ENCODE measurements around the gene HMG20A.
A peak's percentile ranks its signal among the peaks of the same experiment; 100 is the strongest.
"Not testable (repeated sequence)": the region's sequence is repeated elsewhere in the genome, so short reads cannot be mapped to it uniquely, and the experiment has no call there.

The HMG20A gene

DNA sequence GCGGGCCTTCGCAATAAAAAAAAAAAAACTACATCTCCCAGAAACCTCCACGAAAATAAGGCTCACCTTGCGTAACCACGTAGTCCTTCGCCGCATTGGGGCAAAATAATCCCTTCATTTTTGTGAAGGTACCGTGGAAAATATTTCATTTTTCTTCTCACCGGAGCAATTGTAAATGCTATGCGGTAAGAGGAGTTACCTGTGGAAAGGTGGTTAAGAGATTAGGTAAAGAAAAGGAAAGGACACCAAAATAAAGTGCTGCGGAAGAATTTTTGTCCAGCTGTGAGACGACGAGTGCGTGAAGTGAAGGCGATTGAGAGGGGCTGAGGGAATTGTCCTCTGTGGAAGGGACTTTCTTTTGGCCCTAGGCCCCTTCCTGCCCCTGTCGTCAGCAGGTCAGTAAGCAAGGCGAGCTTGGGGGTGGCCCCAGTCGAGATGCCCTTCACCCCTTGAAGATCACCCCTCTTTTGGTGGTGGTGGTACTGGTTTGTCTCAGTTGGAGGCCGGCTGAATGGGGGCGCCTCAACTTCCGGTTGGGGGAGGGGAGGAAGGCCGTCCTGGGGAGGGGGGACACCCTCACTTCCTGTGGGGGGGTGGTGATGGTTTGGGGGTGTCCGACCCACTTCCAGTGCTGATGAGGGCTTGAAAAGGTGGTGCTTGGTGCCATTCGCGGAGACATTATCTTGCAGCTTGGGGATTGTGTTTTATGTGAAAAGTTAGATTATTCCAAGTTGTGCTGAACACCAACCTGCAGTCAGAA, at the start of gene HMG20A:
Gene HMG20A (plus strand): TSS at position 279 of the 760 bp plus-strand sequence. CDS start 37,520 bp downstream, outside the sequence.
- DNase-seq (ENCODE audit: low read depth): peak; percentile 31

DNA sequence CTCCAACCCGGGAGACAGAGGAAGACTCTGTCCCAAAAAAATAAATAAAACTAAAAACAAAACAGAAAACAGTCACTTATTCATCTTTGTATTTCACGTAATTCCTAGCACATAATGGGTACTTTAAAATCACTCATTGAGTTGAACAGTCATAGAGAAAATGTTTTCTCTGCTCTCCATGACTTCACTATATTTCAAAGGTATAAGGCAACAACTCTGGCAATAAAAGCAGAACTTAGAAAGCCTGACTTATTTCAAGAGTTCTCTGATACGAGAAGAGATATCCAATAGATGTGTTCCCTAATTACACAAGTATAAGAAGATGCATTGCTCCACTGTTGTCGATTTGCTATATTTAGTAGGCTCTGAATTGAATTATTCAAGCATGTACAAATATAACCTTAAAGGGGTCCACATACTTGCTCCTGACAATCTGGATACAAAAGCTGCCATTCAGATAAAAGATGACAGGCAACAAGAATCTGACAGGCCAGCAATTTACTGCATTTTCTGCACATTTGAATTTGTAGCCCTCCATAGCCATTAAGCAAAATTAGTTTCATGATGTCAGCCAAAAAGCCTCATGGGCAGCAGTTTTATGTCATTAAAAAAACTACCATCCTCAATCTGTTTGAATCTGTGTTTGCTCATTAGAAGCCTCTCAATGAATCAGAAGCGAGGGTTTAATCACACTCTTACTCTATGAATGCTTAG, 48.7 kb upstream of the HMG20A start:
- DNase-seq (ENCODE audit: low read depth): no peak

DNA sequence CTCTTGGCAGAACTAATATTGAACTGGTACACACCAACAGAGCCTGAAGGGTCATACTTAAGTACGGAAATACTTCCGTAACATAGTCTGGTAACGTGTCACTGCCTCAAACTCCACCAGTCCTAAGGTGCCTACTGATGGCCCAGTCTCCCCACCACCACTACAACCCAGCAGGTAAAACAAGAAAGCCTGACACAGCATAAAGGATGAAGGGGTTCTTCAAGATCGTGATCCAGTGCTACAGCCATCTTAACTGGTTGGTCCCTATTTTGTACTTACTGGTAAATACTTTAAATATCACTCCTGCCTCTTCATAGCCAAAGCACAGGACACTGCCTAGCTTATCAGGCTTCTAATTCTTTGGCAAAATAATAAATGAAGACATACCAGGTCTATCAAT, 47.2 kb upstream of the HMG20A start:
- no peak for DNase-seq (ENCODE audit: low read depth)

DNA sequence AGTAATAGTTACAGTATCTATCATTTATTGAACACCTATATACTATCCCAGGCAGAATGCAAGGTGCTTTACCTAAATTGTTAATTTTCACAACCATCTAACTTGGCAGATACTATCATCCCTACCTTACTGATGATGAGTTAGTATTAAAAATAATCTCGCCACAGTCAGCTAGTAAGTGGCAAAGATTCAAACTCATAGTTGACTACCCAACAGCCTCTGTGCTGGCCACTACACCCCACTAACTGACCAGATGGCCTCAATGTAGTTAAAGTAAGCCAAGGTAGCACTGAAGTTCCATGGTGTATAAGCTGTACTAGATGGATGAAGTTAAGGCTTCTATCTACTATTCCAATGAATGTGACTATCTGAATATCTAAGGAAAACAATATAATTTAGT, 45.6 kb upstream of the HMG20A start:
- no peak for DNase-seq (ENCODE audit: low read depth)

DNA sequence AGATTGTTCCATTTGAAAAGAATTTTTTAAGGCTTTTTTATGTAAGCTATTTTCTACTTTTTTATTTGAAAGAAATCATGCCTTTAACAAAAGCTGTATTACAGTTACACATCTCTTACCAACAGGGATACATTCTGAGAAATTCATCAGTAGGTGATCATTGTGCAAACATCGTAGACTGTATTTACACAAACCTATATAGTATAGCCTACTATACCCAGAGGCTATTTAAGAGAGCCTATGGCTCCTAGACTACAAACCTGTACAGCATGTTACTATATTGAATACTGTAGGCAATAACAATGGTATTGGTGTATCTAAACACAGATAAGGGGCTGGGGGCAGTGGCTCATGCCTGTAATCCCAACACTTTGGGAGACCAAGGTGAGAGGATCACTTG, 43.9 kb upstream of the HMG20A start:
- DNase-seq (ENCODE audit: low read depth): no peak

DNA sequence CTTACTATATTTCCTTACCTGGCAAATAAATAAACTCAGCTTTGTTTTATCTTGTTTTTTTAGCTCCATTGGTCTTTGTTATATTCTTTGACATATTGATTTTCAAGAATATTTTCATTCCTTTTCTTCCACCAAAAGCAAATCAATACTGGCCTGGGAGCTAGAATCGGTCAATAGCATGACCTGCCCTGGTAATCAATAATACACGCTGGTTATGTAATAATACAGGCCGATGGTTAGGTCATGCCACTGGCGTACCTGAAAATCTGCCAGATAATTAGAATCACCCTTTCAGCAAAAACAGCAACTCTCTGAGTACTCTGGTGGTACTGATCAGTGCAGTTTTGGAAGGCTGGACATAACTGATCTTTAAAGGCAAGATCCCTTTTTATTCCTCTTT, 40.7 kb upstream of the HMG20A start:
- DNase-seq (ENCODE audit: low read depth): no peak

DNA sequence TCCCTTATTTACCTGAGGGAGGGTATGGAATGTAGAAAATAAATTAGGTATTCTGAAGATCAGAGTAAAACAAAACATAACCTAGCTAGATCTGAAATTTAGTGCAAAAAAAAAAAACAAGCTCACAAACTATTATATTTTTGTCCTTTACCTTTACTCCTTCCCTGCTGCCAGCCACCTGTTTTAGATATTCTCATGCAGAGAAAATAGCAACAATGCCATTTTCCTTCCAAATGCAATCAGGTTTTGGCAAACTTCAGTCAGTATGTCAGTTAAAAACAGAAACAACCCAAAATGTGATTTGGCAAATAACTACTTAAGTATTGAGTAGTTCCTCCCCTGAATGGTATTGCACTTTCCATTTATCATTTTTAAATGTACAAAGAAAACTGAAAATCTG, 36.6 kb upstream of the HMG20A start:
- DNase-seq (ENCODE audit: low read depth): no peak

DNA sequence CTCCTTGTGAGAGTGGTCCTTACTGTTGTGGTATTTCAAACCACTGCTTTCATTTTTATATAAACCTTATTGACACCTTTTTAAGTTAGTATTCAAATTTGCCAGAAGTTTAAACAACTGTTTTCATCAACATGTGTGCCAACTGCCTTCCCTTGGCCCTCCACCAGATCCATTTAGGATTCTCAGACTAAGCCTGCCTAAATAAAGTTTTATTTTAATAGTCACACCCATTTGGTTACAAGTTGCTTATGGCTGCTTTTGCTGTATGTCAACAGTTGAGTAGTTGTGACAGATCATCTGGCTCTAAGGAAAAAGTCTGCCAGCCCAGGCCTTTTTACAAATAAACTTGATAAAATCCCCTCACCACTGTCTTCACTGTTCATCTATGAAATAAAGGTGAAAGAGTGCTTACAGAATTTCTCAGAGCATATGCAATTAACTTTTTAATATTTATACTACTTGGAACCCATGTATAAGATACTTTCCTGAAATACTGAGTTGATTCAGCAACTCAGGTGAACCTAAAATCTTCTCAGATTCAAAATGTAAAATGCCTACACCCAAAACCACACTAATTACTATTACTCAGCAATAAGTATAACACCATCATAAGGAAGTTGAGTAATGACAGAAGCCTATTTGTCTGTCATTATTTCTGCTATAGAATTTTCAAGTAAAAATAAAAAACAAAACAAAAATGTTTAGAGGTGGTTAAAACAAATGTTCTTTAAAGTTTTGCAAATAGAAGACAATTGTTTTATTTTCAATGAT, 35.9 kb upstream of the HMG20A start:
- DNase-seq (ENCODE audit: low read depth): no peak

DNA sequence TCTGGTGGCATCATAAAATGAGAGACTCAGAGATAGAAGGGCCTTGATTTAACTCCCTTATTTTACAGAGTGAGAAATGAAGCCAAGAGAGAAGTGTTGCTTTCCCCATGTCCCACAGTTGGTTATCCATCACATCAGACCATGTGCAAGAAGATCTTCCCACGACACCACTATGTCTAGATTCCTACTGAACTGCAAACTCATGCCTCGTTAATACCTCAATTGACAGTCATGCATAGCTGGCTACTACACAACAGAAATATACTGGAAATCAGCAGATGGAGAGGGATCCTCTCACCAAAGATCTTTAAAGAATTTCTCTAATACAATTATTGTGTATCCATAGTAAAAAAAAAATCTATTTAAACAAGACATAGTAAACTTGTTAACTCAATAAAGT, 34.1 kb upstream of the HMG20A start:
- no peak for DNase-seq (ENCODE audit: low read depth)

DNA sequence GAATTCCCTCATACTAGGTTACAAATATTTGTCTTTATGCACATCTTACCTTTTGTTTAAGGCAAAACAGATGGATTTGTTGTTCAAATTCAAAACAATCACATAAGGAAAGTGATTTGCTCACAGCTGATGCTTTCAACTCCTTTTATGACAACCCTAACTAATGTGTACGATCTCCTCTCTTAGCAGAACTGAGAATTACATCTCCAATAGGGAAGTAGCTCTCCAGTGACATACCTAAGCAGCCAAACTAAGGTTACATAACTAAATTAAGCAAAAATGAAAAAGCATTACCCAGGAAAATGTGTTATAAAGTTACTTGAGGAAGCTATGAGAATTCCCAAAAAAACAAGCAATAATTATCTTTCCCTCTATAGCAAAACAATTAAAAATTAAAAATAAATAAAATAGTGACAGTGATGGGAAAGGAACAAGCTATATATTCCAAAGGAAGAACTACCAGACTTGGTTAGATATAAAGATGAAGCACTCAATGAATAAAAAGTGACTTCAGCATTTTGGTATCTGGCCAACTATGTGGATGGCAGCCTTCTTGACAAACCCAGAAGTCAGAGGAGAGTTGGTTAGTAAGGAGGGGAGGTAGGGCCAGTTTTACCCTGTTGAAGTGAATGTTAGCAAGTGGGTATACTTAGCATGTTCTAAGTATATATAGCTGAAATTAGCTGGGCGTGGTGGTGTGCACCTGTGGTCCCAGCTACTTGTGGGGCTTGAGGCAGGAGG, 33.2 kb upstream of the HMG20A start:
- DNase-seq (ENCODE audit: low read depth): no peak

DNA sequence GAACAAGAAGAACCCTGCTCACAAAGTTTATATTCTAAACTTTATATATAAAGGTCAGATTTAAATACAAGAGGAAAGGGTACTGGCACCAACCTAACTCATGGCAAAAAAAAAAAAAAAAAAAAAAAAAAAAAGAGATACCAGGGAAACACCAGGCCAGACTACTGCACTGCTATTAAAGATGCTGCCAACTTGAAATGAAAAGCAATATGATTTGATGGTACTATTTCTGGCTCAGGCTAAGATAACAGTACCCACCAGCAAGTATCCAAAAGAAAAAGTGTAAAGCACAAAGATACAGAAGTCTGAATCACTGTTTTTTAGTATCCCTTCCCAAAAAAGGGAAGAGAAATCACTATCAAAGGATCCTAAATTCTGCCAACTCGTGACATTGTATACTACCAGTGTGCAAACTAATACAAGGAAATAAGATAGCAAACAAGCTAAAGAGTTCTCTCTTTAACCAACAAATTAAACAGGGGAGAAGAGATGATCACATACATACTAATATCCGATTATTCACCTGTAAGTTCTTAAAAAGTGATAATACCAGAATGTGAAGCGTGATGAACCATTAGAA, 29.2 kb upstream of the HMG20A start:
- DNase-seq (ENCODE audit: low read depth): no peak

DNA sequence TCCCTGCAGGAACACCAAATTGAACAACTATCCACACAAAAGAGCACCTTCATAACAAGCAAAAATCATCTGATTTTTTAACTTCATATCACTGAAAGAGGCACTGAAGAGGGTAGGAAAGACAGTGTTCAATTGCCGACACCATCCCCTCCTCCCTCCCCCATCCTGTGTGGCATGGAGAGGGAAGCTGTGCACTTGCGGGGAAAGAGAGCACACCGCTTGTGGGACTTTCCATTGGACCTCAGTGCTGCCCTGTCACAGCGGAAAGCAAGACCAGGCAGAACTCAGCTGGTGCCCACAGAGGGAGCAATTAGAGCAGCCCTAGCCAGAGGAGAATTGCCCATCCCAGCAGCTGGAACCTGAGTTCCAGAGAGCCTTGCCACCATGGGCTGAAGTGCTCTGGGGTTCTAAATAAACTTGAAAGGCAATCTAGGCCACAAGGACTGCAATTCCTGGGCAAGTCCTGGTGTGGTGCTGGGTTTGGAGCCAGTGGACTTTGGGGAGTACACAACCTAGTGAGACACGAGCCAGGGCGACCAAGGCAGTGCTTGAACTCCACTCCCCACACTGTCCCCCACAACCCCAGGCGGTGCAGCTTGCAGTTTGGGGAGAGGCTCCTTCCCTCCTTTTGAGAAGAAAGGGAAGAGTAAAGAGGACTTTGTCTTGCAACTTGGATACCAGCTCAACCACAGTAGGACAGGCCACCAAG, 27.8 kb upstream of the HMG20A start:
- DNase-seq (ENCODE audit: low read depth): no peak

DNA sequence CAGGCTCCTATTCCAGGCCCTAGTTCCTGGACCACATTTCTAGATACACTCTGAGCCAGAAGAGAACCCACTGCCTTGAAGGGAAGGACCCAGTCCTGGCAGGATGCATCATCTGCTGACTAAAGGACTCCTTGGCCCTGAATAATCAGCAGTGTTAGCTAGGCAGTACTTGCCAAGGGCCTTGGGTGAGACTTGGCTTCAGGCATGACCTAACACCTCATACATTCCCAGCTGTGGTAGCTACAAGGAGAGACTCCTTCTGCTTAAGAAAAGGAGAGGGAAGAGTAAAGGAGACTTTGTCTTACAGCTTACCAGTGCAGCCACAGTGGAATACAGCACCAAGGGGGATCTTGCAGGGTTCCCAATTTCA, 27.2 kb upstream of the HMG20A start:
- no peak for DNase-seq (ENCODE audit: low read depth)

DNA sequence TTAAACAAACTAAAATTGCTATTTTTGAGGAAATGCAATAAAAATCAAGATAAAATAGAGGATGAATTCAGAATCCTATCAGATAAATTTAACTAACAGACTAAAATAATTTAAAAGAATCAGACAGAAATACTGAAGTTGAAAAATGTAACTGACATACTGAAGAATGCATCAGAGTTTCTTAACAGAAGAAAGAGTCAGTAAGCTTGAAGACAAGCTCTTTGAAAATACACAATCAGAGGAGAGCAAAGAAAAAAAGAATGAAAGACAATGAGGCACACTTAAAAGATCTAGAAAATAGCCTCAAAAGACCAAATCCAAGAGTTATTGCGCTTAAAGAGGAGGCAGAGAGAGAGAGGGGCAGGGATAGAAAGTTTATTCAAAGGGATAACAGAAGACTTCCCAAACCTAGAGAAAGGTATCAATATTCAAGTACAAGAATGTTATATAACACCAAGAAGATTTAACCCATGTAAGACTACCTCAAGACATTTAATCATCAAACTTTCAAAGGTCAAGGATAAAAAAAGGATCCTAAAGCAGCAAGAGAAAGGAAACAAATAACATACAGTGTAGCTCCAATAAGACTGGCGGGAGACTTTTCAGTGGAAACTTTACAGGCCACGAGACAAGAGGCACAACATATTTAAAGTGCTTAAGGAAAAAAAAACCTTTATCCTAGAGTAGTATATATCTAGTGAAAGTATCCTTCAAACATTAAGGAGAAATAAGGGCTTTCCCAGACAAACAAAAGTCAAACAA, 25.5 kb upstream of the HMG20A start:
- no peak for DNase-seq (ENCODE audit: low read depth)

DNA sequence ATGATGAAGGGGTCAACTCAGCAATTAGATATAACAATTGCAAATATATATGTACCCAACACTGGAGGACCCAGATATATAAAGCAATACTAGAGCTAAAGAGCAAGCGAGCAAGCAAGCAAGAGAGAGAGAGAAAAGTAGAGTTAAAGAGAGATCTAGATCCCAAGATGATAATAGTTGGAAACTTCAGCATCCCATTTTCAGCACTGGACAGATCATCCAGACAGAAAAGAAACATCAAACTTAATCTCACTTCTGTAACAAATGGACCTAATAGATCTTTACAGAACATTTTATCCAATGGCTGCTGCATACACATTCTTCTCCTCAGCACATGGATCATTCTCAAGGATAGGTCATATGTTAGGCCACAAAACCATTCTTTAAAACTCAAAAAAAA, 24.0 kb upstream of the HMG20A start:
- DNase-seq (ENCODE audit: low read depth): no peak

DNA sequence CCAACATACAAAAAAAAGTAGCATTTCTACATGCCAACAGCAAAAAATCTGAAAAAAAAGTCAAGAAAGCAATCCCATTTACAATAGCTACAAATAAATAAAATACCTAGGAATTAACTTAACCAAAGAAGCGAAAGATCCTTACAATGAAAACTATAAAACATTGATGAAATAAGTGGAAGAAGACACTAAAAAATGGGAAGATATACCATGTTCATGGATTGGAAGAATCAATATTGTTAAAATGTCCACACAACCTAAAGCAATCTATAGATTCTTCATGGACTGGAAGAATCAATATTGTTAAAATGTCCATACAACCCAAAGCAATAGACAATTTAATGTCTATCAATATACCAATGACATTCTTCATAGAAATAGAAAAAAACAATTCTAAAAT, 21.8 kb upstream of the HMG20A start:
- no peak for DNase-seq (ENCODE audit: low read depth)

DNA sequence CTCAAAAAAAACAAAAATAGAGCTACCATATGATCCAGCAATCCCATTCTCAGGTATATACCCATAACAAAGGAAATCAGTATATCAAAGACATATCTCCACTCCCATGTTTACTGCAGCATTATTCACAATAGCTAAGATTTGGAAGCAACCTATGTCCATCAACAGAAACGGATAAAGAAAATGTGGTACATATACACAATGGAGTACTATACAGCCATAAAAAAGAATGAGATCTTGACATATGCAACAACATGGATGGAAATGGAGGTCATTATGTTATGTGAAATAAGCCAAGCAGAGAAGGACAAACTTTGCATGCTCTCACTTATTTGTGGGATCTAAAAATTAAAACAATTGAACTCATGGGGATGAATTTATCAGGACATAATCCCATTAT, 20.4 kb upstream of the HMG20A start:
- no peak for DNase-seq (ENCODE audit: low read depth)

DNA sequence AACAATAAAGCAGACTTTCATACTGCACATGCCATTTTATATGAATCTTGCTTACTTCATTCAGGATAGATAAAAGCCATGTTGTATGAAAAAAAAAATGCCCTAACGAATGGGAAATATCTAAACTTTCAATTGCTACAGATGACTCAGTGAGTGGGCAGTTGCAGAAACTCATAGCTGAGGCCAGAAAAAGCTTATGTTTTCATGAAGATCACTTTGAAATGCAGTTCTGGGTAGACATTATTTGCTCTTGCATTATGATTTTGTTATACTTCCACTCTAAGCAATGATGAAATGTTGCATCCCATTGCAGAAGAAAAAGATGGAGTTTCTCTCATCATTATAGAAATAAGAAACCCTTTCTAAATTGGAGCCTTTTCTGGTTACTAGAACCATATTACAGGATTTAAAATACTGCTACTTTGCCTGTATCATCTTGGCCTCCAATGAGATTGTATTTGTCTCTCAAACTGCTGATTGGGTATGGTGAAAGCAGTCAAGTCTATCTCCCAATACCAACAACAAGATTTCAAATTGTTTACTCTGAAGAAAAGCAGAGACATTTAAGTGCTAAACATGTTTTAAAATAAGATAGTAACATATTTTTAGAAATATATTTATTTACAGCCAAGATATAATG, 17.8 kb upstream of the HMG20A start:
- no peak for DNase-seq (ENCODE audit: low read depth)

DNA sequence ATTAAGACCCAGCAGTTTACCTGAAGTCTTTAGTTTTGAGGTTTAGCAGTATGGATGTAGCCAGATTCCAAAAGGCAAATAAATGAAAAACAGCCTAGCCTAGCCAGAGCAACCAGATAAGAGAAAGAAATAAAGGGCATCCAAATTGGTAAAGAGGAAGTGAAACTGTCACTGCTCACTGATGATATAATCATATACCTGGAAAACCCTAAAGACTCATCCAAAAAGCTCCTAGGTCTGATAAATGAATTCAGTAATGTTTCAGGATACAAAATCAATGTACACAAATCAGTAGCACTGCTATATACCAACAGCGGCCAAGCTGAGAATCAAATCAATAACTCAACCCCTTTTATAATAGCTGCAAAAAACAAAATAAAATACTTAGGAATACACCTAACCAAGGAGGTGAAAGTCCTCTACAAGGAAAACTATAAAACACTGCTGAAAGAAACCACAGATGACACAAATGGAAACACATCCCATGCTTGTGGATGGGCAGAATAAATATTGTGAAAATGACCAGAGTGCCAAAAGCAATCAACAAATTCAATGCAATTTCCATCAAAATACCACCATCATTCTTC, 14.4 kb upstream of the HMG20A start:
- DNase-seq (ENCODE audit: low read depth): not testable (repeated sequence)

DNA sequence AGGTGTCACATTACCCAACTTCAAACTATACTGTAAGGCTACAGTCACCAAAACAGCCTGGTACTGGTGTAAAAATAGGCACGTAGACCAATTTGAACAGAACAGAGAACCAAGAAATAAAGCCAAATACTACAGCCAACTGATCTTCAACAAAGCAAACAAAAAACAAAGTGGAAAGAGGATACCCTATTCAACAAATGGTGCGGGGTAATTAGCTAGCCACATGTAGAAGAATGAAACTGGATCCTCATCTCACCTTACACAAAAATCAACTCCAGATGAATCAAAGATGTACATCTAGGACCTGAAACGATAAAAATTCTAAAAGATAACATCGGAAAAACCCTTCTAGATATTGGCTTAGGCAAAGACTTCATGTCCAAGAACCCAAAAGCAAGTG, 13.8 kb upstream of the HMG20A start:
- no peak for DNase-seq (ENCODE audit: low read depth)

Measured in activated T-helper 1 cell treated with Interleukin-2 at 50 U/mL for 16 hours (primary cell).